HG03354 (cell line): ENCODE data around the gene COPS4.
A peak's percentile ranks its signal among the peaks of the same experiment; 100 is the strongest.

Source experiments
- ATAC-seq: cut with Tn5 transposase; IDR thresholded peaks from one replicate; pipeline ENCODE4 v1.9.1; 2021; ENCODE audit warnings: mild to moderate bottlenecking; ENCODE audit not compliant: unreplicated experiment, poor library complexity, severe bottlenecking

The COPS4 gene

DNA sequence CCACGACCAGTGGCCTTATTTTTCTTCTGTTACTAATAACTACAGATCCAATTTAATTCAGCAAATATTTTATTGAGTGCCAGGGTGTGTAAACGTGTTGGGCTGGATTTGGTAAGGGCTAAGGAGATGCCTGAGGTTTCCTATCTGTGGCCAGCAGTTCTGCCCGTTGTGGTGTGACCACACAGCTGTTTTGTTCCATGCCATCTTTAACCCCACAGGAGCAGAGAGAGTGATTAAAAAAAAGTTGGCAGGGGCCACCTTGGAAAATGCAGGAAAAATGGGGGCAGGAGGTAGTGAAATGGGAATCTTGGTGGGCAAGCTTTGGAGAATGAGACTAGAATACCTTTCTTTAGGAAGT lies 78.4 kb downstream of the COPS4 start:
- no peak for ATAC-seq

DNA sequence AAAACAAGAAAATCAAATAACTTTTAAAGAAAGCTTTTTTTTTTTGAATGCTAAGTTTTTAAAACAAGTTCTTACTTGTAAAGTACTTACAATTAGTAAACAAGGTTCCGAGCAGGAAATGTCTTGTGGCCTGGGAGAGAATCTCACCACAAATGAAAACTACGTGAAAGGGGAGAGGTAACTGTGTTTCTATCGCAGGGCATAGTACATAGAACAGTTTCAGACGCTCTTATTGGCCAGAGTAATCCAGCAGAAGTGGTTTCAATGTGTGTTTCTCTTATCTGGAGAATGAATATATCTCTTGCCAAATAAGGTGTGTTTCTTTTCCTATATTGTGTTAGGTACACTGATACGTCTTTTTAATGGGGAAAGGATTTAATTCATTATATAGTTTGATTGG lies 79.6 kb downstream of the COPS4 start, which contains the start of gene PLAC8:
Gene PLAC8, minus strand, starts transcription at position 154 of the 400 bp plus-strand sequence. CDS start 6,808 bp downstream, outside the sequence.
- peak; percentile 42 for ATAC-seq

DNA sequence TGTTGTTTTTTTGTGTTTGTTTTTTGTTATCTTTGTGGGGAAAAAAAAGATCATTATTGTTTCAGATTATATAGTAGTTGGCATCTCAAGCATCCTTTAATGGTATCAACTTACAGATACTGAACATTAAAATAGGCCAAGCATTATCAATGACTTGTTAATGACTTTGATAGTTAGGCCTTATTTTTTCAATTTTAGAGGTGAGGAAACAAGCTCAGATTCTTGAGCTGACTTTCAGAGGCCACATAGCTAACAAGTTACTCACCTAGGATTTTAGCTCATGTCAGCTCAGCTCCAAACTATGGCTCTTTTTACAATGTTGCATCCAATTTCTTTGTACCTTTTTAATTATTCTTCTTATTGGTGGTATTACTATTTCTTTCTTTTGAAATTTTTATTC lies 80.0 kb downstream of the COPS4 start:
- ATAC-seq, result no peak

DNA sequence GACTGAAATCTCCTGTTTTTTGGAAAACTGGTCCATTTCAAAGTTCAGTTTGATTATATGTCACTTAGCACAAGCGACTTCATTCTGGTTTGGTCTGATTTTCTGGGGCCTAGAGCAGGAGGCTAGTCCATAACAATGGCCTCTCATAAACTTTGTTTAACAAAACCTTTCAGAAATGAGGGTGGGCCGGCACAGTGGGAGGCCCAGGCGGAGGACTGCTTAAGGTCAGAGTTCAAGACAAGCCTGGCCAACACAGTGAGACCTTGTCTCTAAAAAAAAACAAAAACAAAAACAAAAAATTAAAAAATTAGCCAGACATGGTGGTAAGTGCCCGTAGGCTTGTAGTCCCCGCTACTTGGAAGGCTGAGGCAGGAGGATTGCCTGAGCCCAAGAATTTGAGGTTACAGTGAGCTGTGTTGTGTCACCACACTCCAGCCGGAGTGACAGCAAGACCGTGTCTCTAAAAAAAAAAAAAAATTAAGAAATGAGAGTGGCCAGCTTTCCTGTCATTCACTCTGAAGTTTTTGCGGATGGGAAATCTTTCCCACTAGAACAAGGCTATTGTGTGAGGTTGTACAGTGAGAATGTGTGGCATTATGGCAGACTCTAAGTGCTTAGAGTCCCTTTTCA lies 80.8 kb downstream of the COPS4 start:
- ATAC-seq, result no peak

DNA sequence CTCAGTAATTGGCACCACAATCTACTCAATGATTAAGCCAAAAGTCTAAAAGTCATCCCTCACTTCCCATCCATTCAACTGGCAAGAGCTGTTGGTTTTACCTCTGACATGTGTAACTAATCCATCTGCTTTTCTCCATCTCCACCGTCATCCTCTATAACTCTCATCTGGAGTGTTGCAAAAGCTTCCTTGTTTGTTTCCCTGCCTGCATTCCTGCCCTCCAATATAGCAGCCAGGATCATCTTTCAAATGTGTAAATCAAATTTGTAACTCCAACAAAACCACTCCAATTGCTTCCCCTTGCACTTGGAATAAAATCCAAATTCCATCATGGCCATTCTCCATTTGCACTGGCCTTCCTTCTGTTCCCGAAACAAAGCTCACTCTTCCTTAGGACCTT lies 83.9 kb downstream of the COPS4 start:
- no peak for ATAC-seq

DNA sequence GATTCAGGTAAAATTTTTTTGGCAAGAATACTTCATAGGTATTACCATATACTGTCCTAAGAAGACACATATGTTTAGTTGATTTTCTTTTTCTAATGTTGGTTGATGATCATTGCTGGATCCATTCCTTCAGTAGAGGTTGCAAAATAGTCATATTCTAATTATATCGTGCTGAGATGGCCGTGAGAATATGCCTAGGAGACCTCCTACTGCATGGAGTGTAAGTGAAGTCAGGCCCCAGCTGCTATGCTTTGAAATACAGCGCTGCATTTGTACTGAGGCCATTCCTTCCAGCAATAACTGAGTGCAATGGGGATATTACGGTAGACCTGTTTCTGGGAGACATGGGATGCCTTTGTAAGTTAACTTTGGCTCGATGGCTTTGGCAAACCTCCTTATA lies 86.3 kb downstream of the COPS4 start:
- ATAC-seq, result no peak

DNA sequence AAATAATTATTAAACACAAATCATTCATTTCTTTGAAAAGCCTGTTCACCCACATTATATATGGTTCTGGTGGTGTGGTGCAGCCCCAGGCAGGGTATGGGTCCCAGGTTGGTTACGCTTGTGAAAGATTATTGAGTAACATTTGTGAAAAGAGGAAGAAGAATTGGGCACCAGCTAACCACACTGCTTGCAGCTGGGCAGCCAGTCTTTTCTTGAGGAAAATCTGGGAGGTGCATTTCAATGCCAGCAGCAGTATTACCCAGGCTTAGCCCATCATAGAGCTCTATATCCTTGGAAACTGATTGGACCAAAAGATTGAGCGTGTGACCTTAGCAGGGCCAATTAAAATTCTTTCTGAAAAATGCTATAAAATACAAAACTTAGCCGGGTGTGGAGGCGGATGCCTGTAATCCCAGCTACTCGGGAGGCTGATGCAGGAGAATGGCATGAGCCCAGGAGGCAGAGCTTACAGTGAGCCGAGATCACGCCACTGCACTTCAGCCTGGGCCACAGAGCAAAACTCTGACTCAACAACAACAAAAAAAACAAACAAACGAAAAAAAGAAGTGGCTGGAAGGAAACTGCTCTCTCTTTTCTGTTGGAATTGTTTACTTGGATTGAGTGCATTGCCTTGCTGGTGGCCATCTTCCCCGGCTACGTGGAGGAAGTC lies 89.3 kb downstream of the COPS4 start:
- ATAC-seq, result peak; percentile 71
